ENCODE data around the gene C6orf120.

GRCh38 chr6:169725125-169726048 lies 23.5 kb downstream of the C6orf120 start:
- TF ChIP-seq, protein P1, sequence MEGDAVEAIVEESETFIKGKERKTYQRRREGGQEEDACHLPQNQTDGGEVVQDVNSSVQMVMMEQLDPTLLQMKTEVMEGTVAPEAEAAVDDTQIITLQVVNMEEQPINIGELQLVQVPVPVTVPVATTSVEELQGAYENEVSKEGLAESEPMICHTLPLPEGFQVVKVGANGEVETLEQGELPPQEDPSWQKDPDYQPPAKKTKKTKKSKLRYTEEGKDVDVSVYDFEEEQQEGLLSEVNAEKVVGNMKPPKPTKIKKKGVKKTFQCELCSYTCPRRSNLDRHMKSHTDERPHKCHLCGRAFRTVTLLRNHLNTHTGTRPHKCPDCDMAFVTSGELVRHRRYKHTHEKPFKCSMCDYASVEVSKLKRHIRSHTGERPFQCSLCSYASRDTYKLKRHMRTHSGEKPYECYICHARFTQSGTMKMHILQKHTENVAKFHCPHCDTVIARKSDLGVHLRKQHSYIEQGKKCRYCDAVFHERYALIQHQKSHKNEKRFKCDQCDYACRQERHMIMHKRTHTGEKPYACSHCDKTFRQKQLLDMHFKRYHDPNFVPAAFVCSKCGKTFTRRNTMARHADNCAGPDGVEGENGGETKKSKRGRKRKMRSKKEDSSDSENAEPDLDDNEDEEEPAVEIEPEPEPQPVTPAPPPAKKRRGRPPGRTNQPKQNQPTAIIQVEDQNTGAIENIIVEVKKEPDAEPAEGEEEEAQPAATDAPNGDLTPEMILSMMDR (IDR thresholded peaks at IDR 0.05): no peak
- TF ChIP-seq POLR2A (IDR thresholded peaks at IDR 0.05): peak; percentile 34 to 39
